Esophagus squamous epithelium (tissue), 4 donors: ENCODE results near the gene CYP4F22.

Source experiments
- CTCF ChIP-seq, 6 experiments: fragments of 450-650 bp in 4 of 6; fragments of 200-600 bp in 2 of 6; sonication (generic) in 2 of 6; IDR thresholded peaks; one replicate each; pipeline ENCODE4 v1.5.1; 2016 to 2019; ENCODE audit warnings: antibody characterized with exemption in 6 of 6, mild to moderate bottlenecking in 4 of 6, moderate library complexity in 4 of 6
- POLR2A ChIP-seq, 4 donors: fragments of 450-650 bp; IDR thresholded peaks; one replicate each; pipeline ENCODE4 v1.6.1; 2017; ENCODE audit warnings: antibody characterized with exemption in 4 of 4, mild to moderate bottlenecking in 4 of 4, moderate library complexity in 3 of 4

- no peak for TF ChIP-seq CTCF (IDR thresholded peaks at IDR 0.05)
- TF ChIP-seq POLR2A (IDR thresholded peaks at IDR 0.05): no peak
These were observed 83.5 kb downstream of the CYP4F22 start for GRCh38 chr19:15591796-15592195.
